DOHH2 (cell line): ENCODE data around the gene TSPYL1.

Source experiments
- H3F3A ChIP-seq: fragments of 200-600 bp; sonication (generic), shearing (Covaris generic); 2 replicates; pipeline ENCODE4 v1.6.0; 2016; ENCODE audit warnings: antibody characterized with exemption, mild to moderate bottlenecking; ENCODE audit not compliant: control insufficient read depth, insufficient read depth
- H3K27ac ChIP-seq: fragments of 200-600 bp; sonication (generic); 2 replicates; pipeline ENCODE4 v1.5.1; 2014; ENCODE audit warnings: low read depth, mild to moderate bottlenecking, low read length, moderate library complexity
- H3K27me3 ChIP-seq: fragments of 200-600 bp; sonication (generic); 2 replicates; pipeline ENCODE4 v1.6.1; 2014; ENCODE audit warnings: mild to moderate bottlenecking, low read length, mixed read lengths; ENCODE audit not compliant: control insufficient read depth
- H3K36me3 ChIP-seq: fragments of 200-600 bp; sonication (generic); 2 replicates; pipeline ENCODE4 v1.6.1; 2014; ENCODE audit warnings: mild to moderate bottlenecking, low read length, moderate library complexity, mixed read lengths; ENCODE audit not compliant: control insufficient read depth
- H3K4me1 ChIP-seq: fragments of 200-600 bp; sonication (generic); 2 replicates; pipeline ENCODE4 v1.6.1; 2014; ENCODE audit warnings: mild to moderate bottlenecking, low read length, mixed read lengths; ENCODE audit not compliant: control insufficient read depth
- H3K4me2 ChIP-seq: fragments of 200-600 bp; sonication (generic); 2 replicates; pipeline ENCODE4 v1.6.0; 2014; ENCODE audit warnings: mild to moderate bottlenecking, low read length, moderate library complexity
- H3K4me3 ChIP-seq: fragments of 200-600 bp; sonication (generic); 2 replicates; pipeline ENCODE4 v1.5.1; 2014; ENCODE audit warnings: mild to moderate bottlenecking, low read length, mixed read lengths
- H3K79me2 ChIP-seq: fragments of 200-600 bp; sonication (generic); 2 replicates; pipeline ENCODE4 v1.6.1; 2014; ENCODE audit warnings: mild to moderate bottlenecking, low read length, mixed read lengths; ENCODE audit not compliant: control insufficient read depth
- H3K9me2 ChIP-seq: fragments of 200-600 bp; sonication (generic); replicated peaks from 2 replicates; pipeline ENCODE4 v1.6.1; 2014; ENCODE audit warnings: mild to moderate bottlenecking, low read length, mixed read lengths; ENCODE audit not compliant: control insufficient read depth
- H3K9me3 ChIP-seq: fragments of 200-600 bp; sonication (generic); 2 replicates; pipeline ENCODE4 v1.6.1; 2014; ENCODE audit warnings: antibody characterized with exemption, low read length, mixed read lengths; ENCODE audit not compliant: control insufficient read depth, insufficient read depth
- H4K20me1 ChIP-seq: fragments of 200-600 bp; sonication (generic); 2 replicates; pipeline ENCODE4 v1.6.0; 2014; ENCODE audit warnings: low read depth, mild to moderate bottlenecking, antibody characterized with exemption, low read length, moderate library complexity; ENCODE audit not compliant: control insufficient read depth, insufficient read depth
- CTCF ChIP-seq: fragments of 200-600 bp; sonication (generic); IDR thresholded peaks from one replicate; pipeline ENCODE4 v1.5.1; 2014; ENCODE audit warnings: antibody characterized with exemption, mild to moderate bottlenecking, low read depth, low read length; ENCODE audit not compliant: poor library complexity, severe bottlenecking
- EZH2phosphoT487 ChIP-seq: fragments of 200-600 bp; sonication (generic); IDR thresholded peaks from 2 replicates; pipeline ENCODE4 v1.6.1; 2017; ENCODE audit warnings: borderline replicate concordance, mild to moderate bottlenecking, antibody characterized with exemption, low read length, moderate library complexity, mixed read lengths

The TSPYL1 gene

DNA sequence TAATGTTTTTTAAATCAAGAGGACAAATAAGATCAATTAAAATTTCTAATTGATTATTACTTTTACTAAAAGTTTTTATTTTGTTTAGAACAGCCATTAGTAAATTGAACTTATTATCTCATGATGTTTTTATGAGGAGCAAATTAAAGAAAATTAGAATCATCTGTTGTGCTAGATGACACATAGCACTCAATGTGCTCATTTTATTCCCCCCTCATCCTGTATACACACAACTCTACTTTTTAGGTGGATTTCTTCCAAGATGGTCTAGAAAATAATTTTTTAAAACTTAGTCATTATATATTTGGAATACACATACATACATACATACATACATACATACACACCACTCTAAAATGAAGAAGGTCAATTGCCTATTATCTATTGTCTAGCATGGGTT is 29.3 kb upstream of the TSPYL1 start:
- no peaks in the 10 kb centered on the region for H4K20me1 ChIP-seq
- TF ChIP-seq CTCF (no peak), EZH2phosphoT487 (no peak)
- H3K4me1 ChIP-seq = no peaks in the 10 kb centered on the region
- no peaks in the 10 kb centered on the region for H3K9me3 ChIP-seq
- H3F3A ChIP-seq = no peaks in the 10 kb centered on the region
- H3K79me2 ChIP-seq = no peaks in the 10 kb centered on the region
- no peak overlapping the region for H3K4me2 ChIP-seq
- no peak overlapping the region for H3K4me3 ChIP-seq
- H3K9me2 ChIP-seq = no peaks in the 10 kb centered on the region
- no peaks in the 10 kb centered on the region for H3K36me3 ChIP-seq
- no peak overlapping the region for H3K27ac ChIP-seq
- H3K27me3 ChIP-seq = no peaks in the 10 kb centered on the region

DNA sequence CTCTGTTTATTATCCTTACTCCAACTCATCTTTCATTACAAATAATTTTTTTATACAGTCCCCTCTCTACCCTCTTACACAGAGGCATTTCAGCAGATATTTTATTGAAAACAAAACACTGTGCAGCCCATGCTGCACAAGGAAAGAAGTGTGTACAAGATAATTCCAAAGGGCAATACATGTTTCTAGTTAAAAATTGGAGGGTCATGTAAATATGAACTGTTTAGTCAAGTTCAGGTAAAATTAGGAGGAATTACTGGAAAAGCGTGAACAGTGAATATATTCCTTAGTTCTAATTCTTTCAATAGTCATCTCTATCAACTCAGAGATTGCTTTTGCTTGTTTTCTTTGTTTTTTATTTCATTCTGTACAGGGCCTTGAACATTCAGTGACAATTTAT is 27.9 kb upstream of the TSPYL1 start:
- H3K4me3 ChIP-seq = no peak overlapping the region
- H4K20me1 ChIP-seq = no peaks in the 10 kb centered on the region
- H3F3A ChIP-seq = no peaks in the 10 kb centered on the region
- H3K36me3 ChIP-seq = no peaks in the 10 kb centered on the region
- H3K4me1 ChIP-seq = no peaks in the 10 kb centered on the region
- TF ChIP-seq EZH2phosphoT487 = no peak
- no peak for TF ChIP-seq CTCF
- no peak overlapping the region for H3K4me2 ChIP-seq
- no peaks in the 10 kb centered on the region for H3K27me3 ChIP-seq
- no peak overlapping the region for H3K27ac ChIP-seq
- H3K9me2 ChIP-seq = no peaks in the 10 kb centered on the region
- H3K79me2 ChIP-seq = no peaks in the 10 kb centered on the region
- no peaks in the 10 kb centered on the region for H3K9me3 ChIP-seq

DNA sequence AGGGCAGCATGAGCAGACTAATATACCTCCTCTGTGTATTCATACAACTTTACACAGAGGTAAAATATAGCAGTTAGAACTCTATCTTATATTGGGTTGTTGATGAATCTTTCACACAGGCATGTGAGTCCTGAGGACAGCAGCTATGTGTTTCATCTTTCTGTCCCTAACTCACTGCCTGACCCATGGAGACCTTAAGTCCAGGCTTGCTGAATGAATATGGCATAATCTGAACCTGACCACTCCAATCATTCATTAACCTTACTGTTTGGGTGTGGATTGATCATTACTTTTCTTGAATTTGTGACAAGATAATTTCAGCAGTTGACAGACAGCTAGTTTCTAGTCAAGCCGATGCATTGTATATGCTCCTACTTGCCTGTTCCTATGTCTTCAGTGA is 27.3 kb upstream of the TSPYL1 start:
- Histone ChIP-seq H3K79me2 (no peaks in the 10 kb centered on the region), H3K4me3 (no peak overlapping the region), H3K27me3 (no peaks in the 10 kb centered on the region), H4K20me1 (no peaks in the 10 kb centered on the region), H3K4me2 (no peak overlapping the region), H3K9me2 (no peaks in the 10 kb centered on the region), H3K27ac (no peak overlapping the region), H3F3A (no peaks in the 10 kb centered on the region), H3K9me3 (no peaks in the 10 kb centered on the region), H3K4me1 (no peaks in the 10 kb centered on the region), H3K36me3 (no peaks in the 10 kb centered on the region)
- TF ChIP-seq CTCF (no peak), EZH2phosphoT487 (no peak)
